ENCODE measurements around the gene RPS5.
A peak's percentile ranks its signal among the peaks of the same experiment; 100 is the strongest.
"Not testable (repeated sequence)": the region's sequence is repeated elsewhere in the genome, so short reads cannot be mapped to it uniquely, and the experiment has no call there.

The RPS5 gene

DNA sequence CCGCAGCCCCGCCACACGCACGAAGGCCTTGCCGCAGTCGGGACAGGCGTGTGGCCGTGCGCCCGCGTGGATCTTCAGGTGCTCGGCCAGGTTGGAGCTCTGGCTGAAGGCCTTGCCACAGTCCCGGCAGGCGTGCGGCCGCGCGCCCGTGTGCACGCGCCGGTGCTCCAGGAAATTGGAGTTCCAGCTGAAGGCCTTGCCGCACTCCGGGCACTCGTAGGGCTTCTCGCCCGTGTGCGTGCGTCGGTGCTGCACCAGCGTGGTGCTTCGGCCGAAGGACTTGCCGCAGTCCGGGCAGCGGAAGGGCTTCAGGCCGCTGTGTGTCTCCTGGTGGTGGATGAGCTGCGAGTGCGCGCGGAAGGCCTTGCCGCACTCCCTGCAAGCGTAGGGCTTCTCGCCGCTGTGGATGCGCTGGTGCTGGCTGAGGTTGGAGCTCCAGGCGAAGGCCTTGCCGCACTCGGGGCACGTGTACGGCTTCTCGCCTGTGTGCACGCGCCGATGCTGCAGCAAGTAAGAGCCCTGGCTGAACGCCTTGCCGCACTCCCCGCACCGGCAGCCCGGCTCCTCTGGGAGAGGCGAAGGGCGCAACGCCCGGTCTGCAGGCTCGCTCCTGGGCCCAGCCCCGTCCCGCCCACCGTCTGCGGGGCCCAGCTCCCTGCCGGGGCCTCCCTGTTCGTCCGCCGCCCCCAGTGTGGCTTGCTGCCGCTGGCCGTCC, 30.1 kb upstream of the RPS5 start:
- no peak for DNase-seq

DNA sequence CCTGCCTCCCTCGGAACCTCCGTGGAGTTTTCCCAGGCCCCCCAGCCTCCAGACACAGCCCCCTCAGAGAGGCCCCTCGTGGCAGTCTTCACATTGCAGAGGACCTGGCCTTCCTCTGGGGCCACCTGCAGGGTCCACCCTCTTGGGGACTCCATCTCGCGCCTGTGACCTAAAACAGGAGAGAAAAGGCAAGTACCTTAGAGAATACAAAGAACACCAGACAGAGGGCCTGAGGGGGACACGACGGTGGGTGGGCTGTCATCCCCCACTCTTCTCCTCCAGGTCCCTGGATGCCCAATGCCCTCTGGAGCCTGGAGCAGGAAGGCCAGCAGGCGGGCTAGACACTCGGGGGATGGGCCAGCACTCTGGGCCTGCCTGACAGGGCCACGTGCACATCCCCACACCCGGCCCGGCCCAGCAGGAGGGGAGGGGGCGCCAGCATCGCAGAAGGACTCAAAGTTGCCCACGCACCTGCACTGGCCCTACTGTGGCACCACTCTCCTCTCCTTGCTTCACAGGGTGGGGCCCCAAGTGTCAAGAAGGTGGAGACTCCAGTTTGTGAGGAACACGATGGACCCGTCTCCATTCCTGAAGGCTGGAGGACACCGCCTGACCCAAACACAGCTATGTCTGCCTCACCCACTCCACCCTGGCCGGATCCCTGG, 29.5 kb upstream of the RPS5 start:
- DNase-seq: no peak

DNA sequence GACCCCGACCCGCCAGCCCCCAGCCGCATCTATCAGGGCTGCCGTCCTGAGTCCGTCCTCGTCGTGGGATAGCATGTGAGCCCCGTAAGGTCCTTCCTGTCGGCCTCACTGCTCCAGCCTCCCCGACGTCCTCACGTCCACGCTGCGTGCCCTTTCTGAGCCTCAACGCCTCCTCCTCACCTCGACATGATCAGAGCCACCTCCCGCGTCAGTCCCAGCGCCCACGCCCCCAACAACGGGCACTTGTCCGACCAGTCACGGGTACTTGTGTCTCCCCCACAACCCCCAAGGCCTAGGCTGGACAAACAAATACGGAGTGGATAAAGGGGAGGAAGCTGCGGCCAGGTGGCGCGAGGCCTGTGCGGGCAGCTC, 25.2 kb upstream of the RPS5 start:
- DNase-seq: peak; percentile 35

DNA sequence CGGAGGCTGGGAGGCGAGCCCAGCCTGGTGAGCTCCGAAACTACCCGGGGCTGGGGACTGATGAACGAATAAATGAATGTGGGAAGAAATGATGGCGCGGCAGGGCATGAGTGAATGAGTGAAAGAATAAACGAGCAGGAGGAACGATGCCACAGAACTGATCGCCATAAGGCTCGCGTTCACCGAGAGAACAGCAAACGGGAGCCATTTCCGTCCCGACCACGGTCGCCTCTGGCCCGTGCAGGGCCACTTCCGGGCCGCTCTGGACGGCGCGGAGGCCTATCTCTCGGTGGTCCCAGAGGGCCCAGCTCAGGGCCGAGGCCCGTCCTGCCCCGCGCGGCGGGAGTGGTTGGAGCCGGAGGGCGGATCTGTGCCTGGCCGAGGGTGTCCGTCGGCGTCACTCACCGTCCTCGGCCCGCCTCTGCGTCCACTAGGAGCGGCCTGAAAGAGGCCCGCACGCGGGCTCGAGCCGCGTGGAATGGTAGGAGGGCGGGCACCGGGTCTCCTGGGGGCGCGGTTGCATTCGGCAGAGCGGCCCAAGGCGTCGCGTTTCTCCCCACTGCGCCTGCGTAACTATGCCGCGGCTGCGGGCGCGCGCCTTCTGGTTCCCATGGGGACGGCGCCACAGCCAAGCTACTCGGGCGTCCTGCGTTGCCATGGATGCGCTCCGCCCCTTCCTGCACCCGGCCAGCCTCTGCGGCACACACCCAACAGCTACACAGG, 24.6 kb upstream of the RPS5 start, which contains the start of gene ZNF497:
Gene ZNF497 (minus strand): TSS at position 480 of the 723 bp plus-strand sequence. CDS start 5,116 bp downstream, outside the sequence.
- DNase-seq: peak; percentile 97

DNA sequence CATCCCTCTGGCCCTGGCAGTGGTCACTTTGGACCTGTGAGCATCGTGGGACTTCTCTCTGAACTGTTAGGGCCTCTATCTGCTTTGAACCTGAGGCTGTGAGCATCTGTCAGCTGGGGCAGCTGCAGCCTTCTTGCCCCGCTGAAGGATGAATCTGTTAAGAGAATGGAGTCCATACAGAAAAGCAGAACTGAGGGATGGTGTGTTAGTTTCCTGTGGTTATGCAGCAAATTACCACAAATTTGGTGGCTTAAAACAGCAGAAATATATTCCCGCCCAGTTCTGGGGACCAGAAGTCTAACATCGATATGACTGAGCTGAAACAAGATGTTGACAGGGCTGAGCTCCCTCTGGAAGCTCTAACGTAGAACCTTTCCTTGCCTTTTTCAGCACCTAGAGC, 22.9 kb upstream of the RPS5 start:
- DNase-seq: no peak

DNA sequence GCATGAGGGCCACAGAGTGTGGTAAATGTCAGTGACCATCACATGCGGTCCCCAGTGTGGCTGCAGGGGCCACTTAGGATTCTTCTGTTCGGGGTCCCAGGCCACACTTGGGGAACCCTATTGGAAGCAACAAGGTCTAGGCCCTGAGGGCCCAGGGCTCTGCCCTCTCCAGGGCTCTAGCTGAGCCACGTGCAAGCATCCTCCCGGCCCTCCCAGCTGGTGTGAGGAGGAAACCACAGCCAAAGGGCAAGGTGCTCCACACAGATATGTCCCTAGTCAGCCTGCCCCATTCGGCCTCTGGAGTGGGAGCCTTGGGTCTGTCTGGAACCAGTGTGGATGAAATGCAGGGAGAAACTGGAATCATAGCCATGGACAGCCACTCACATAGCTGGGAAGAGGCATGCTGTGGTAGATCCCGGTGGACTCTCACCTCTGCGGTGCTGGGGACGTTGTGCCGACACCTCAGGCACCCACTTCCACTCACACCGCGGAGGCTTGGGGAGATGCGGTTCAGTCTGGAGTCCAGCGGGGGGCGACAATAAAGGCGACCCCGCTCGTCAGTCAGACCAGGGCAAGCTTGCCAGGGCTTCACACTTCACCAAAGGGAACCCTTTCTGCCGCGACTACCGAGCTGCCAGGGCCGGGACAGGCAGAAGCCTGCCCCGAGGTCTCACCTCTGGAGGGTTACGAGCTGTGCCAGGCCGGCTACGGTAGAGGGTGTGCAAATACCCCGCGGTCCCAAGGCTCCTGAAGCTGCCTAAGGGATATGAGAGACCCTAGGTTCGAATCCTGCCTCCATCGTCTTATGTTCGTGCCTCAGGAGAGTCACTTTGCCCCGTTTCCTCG, 20.3 kb upstream of the RPS5 start:
- no peak for DNase-seq

DNA sequence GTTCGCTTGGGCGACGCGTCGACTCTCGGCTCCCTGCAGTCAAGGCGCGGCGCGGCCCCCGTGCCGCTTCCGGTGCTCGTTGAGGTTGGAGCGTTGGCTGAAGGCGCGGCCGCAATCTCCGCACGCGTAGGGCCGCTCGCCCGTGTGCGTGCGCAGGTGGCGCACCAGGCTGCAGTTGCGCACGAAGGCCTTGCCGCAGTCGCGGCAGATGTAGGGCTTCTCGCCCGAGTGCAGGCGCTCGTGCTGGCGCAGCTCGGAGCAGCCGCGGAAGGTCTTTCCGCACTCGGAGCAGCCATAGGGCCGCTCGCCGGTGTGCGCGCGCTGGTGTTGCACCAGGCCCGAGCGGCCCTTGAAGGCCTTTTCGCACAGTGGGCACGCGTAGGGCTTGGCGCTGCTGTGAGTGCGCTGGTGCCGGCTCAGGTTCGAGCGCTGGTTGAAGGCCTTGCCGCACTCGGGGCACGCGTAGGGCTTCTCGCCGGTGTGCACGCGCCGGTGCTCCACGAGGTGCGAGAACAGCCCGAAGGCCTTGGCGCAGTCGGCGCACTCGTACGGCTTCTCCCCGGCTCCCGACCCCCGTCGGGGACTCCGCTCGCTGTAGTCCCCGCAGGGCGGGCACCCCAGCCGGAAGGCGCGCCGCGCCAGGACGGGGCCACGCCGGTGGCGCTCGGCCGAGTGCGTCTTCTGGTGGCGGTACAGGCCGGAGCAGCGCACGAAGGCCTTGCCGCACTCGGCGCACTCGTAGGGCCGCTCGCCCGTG, 19.2 kb upstream of the RPS5 start:
- DNase-seq: no peak

DNA sequence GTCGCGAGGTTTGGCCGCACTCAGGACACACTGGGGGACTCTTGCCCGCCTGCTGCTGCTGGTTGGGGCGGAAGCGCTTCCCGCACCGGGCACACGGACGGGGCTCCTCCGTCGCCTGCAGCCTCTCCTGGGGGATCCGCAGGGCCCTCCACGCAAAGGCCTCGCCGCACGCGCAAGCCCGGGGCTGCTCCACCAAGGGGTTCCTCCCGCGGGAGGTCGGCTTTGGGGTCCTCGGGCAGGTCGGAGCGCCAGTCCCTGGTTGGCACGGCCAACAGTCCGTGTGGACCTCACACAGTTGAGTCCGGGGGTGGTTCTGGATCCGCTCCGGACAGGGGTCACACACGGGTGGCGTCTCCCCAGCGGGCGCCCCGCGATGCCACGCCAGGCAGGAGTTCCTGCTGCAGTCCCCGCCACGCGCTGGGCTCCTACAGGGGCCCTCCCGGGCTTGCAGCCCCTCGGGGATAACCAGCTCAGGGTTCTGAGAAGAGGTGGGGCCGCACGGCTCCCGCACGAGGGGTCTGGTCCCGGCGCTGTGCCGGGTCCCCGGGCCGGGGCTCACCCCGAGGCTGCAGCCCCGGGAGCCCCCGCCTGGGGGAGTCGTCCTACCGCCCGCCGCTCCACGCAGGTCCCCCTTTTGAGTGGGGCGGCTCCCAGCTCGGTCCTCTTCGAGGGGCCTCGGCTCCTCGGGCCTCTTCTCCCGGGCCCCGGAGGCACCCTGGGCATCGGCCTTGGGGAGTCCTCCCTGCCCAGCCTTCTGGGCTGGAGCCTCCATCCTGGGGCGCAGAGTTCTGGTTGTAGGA, 18.3 kb upstream of the RPS5 start:
- no peak for DNase-seq

DNA sequence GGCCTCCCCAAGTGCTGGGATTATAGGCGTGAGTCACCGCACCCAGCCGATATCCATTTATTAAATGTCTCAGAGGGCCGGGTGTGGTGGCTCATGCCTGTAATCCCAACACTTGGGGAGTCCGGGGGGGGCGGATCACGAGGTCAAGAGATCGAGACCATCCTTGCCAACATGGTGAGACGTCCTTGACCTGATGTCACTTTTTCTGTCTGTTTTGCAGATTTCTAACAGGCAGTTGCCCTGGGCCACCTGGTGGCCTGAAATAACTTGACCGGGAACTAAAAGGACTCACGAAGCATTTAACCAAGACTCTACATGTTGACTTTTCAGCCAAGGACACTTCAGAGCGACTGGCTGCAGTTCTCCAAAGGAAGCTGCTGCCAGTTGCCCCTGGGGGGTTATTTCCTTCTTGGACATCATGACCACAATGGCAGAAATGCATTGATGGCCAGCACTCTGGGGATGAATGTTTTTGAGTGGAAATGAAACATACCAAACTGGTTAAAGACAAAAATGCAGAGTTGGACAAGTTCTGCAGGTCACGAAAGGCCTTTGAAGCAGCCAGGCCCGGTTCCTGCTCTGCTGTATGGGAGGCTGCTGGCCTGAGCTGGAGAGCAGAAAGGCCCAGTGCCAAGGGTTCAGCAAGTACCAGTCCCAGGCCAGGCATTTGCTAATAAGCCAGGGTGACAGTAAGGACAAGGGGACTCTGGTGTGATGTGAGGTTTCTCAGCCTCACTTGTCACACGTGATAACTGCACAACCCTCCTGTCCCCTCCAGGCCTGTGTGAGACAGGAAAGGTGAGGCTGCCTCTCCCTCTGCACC, 14.5 kb upstream of the RPS5 start:
- DNase-seq: no peak

DNA sequence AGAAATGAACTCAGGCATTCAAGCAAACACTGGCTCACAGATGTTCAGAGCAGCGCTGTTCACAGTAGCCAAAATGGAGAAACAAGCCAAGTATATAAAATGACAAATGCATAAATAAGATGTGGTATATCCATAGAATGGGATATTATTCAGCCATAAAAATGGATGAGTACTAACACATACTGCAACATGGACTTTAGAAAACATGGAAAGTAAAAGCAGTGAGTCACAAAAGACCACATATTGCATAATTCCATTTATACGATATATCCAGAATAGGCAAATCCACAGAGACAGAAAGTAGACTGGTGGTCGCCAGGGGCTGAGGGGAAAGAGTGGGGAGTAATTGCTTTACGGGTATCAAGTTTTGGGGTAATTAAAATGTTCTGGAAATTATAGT, 12.9 kb upstream of the RPS5 start:
- no peak for DNase-seq

DNA sequence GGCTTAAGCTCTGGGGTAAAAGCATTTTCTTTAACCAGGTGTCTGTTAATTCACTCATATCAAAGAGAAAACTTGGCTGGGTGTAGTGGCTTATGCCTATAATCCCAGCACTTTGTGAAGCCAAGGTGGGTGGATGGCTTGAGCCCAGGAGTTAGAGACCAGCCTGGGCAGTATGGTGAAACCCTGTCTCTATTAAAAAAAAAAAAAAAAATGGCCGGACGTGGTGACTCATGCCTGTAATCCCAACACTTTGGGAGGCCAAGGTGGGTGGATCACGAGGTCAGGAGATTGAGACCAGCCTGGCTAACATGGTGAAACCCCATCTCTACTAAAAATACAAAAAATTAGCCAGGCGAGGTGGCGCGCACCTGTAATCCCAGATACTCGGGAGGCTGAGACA, 10.3 kb upstream of the RPS5 start:
- DNase-seq: not testable (repeated sequence)

DNA sequence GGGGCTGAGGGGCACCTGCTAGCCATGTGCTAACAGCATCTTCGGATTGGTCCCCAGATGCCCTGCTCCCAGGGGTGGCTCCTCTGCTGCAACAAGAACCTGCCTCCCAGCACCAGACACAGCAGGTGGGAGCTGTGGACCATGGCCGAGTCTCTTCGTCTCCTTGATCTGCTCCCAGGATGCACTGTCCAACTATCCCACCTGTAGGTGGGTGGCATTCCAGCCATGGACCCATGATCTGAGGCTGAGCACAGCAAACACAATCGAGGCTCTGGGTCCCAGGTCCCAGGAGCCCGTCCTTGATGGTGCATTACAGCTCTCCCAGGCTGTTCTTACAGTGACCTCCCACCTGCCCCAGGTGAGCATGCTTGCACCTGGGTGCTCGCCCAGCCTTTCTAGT, 7.8 kb upstream of the RPS5 start:
- no peak for DNase-seq

DNA sequence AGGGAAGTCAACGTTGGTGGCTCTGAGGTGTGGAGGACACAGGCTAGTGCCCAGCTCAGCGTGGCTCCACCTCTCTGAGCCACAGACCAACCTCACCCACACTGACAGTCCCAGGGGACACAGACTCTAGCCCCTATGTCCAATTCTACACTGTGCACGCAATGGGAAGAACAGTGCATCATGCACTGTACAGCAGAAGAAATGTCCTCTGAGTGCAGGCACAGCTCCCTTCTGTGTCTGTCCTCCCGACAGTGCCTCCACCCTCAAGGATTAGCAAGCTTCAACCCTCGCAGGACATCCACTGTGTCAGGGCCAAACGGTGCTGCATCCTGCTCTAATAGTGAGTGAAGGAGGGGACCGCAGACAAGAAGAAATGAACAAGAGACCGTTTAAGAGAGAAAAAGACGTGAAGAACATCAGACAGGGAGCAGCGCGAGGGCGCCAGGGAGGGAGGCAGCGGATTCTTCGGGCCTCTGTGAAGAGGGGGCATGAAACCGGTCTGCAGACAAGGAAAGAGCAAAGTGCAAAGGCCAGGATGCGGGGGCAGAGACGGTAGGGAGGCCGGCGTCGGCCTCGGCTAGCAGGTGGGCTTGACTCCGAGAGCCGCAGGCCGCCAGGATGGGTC, 6.9 kb upstream of the RPS5 start:
- no peak for DNase-seq

DNA sequence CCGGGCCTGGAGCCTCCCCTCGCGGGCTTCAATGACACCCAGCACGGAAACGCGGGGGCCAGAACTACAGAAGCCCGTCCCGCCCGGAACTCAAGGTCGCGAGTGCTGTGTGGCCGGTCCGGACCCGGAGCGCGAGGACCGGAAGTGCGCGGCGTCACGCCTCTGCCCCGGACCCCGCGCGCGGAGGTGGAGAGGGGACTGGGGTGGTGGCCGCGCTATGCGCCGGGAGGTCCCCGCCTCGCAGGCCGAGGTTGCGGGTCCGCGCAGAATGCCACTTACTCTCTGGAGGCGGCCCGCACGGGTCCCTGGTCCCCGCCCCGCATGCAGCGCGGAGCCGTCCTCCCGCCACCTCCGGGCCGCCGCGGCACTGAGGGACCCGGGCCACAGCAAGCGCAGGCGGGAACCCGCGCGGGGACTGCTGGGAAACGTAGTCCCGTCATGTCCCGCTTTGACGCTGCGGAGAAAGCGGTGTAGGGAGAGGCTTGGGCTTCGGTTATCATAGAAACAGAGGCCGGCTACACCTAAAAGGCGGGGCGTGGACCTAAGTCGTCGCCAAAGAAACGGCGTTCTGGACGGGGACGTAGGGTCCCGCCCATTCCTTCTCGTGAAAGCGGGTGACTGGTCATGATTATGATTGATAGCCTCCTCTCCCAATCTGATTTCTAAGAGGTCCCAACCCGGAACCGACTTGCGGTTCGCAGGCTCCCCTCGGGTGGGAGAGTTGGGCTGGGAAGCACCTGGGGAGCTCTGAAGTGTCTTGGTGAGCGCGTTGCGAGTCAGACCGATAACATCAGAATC, 6.2 kb upstream of the RPS5 start, which contains the start of gene ZNF837:
Gene ZNF837 (minus strand): TSS at position 369 of the 798 bp plus-strand sequence. CDS start 11,698 bp downstream, outside the sequence.
- peak; percentile 100 for DNase-seq

DNA sequence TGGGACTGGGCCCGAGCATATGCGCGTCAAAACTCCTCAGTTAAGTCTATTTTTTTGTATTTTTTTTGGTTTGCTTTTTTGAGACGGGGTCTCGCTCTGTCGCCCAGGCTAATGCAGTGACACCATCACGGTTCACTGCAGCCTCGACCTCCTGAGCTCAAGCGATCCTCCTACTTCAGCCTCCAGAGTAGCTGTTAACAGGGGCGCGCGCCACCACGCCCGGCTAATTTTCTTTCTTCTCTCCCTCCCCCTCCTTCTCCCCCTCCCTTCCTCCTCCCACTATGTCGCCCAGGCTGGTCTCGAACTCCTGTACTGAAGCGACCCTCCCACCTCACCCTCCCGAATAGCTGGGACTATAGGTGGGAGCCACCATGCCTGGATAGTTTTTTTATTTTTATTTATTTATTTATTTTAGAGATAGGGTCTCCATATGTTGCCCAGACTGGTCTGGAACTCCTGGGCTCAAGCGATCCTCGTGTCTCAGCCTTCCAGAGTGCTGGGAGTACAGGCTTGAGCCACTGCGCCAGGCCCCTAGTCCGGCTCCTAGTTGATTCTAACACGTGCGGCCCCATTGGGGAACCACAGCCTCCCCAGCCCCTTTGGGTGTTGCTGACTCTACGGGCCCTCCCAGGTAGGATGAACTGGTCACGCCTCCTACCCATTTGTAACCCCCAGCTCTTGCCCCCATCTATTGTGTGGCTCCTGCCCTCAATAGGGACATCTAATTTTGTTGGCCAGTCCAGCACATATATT, 5.4 kb upstream of the RPS5 start:
- no peak for DNase-seq

DNA sequence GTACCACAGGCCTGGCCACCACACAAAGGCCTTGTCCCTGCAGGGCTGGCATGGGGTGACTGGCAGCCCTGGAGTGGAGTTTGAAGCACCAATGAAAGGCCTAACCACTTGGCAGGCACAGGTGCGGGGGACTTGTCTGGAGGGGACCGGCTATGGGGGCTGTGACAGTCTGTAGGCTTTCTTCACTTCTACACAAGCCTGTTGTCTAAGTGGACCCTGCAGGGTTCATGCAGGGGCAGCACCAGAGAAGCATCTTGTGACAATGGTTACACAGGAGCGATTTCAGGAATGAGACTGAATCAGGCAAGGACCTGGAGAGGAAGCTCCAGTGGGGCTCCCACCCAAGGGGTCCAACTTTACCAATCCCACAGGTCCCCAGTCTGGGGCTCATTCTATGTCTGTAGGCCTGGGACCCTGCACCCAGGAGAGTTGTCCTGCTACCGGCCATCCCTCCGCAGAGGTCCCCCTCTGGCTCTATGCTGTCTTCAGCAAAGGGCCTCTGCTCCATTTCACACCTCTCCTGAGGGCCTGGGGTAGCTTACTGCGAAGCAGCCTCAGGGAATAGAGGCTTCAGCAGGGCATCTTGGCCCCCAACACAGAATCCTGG, 4.0 kb upstream of the RPS5 start:
- no peak for DNase-seq

DNA sequence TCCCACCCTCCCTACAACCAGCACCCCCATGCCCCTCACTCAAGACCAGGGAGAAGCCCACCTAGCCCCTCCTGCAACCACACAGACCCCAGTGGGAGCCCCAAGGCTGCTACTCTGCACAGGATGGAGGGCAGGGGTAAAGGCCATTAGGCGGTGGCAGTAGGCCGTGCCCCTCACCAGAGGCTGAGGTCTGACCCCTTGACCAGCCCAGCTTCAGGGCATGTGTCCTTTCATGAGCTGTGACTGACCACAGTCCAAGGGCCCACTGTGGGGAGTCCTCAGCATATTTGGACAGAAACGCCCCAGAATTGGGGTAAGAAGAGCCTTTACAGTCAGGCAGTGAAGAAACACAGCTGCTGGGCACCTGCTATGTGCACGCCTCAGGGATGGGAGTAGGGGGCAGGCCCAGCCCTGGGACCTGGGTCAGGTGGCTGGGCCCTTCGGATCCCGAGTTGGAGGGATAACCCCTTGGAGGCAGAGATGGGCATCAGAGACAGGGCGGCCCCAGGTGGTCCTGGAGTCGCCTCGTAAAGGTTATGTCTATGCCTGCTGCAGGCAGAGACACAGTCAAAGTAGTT, 1.7 kb upstream of the RPS5 start:
- DNase-seq: no peak

Data from CD4-positive, alpha-beta T cell treated with Interleukin-17A for 1 hour (primary cell).